Activated CD4-positive, alpha-beta T cell treated with anti-CD3 and anti-CD28 coated beads for 48 hours (primary cell): ENCODE data around the gene WWOX.

Source experiments
- DNase-seq: peaks from one replicate; pipeline ENCODE4 v3.0.0-alpha.2; 2020

Gene WWOX

DNA sequence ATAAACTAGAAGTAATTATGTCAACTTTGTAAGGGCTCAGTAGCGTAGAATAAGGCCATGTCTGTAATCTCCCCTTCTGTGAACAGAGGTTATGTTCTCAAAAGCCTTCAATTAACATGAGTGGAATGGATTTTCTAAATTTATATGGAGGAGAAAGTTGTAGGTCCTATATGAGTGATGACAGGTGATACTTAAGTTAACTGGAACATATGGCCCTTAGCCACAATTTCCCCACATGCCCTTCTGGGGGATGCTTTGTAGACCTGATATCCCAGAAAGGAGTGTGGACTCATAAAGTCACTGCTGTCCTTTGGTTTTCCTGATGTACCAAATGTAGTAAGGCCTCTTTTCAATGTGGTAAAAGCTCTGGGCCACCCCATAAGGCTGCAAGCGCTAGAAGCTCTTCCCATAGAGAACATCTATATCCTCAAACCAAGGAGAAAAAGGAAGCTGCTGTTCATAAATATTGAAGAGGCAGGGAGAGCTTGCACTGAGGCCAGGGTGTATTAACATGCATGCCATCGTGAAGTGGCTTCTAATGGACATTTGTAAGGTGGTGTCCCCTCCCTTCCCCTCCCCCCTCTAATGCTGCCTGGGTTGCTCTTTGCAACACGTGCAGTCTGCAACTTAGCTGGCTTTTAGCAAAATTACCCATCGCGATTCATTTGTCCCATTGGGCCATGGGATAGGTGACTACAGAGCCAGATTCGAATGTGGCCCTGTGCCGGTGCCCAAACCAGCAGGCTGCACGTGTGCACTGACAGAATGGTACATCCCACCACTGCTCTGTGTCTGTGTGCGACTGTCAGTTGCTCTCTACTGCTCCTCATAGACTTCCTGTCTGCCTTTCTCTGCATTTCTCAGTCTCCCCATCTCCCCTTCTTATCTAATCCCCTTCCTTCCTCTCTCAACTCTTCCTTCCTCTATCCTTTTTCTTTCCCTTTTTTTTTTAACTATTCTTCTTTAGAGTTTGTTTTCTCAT, 269.0 kb downstream of the WWOX start:
- no peak for DNase-seq

DNA sequence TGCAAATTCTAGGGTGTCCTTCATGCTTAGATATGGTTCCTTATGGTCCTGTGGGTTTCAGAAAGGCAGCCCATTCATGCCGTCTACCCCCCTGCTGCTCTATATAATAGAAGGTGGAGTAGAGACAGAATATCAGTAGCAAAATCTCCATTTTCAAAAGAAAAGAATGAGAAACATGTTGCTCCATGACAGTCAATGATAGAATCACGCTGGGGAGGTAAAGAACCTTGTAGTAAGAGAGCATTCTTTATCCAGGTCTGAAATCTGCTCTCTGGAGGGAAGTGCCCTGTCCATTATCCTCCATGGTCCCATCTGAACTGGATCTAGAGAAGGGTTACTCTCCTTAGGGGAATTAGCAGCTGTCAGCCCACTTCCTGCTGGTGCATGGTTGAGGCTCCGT, 272.8 kb downstream of the WWOX start:
- DNase-seq, result no peak

DNA sequence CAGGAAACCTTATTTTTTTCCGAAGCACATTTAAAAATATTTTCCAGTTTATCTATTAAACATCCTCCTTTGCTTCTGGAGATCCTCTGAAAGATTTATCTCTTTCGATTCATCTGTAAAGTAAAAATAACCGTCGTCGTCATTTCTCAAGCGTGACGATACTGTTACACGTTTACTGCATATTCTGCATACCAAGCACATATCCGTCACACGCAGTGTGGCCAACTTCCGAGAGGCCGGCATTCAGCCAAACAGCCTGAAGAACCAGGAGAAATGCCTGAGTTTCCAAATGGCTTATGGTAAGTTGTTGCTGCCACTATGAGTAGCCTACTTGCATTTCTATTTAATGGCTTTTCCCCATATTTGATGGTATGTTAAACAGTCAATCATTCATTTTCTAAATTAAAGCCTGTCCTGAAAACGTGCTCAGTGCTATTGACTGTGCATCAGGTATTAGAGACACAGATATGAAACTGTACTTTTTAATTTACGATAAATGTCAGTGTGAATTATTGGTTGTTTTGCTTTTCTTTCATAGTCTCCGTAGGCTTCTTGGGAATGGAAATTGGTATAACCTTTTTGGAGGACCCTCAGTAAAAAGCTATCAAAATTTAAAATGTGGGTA, 275.7 kb downstream of the WWOX start:
- DNase-seq, result no peak

DNA sequence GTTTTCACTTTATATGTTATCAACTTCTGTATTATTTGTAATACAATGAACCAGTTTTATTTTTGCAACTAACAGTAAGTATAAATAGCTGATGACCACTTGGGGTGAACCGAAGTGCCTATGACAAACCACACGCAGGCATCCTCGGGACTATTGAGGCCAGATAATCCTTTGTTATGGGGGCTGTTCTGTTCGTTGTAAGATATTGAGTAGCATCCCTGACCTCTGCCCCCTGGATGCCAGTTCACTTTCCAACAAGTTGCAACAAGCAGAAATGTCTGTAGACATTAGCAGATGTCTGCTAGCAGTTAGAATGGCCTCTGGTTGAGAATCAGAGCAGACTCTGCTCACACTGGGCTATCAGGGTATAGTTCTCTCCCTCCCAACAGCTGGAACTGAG, 277.0 kb downstream of the WWOX start:
- DNase-seq, result no peak

DNA sequence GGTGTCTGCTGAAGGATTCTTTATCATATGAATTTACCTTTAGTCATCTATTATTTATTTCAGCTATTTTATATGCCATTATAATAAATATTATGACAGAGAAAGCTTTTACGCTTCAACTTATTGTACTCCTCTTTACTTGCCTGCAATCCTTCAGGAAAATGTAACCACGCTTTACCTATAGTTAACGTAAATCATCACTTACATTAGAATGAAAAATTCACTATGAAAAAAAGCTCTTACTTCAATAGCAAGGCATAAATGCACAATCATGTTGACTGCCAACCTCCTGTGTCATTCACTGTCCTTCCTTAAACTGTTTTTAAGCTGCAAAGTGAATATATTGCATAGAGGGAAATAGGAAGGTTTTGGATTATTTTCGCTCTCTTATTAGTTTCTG, 277.9 kb downstream of the WWOX start:
- DNase-seq, result no peak

DNA sequence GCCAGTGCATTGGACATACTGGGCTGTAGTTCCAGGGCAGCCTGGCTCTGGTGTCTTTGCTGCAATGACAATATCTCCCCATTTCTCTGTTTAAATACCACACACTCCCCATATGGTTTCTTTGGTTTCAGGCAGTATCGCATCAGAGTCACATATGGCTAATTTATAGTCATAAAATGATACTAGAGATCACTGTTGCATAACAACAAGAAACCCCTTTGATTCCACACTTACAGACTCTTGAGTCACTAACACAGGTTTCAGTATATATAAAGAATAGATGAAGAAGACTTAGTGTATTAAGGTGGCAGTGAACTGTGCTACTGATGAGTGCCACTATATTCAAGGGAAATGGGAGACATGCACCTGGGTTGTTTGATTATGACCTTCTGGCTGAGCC, 281.6 kb downstream of the WWOX start:
- no peak for DNase-seq

DNA sequence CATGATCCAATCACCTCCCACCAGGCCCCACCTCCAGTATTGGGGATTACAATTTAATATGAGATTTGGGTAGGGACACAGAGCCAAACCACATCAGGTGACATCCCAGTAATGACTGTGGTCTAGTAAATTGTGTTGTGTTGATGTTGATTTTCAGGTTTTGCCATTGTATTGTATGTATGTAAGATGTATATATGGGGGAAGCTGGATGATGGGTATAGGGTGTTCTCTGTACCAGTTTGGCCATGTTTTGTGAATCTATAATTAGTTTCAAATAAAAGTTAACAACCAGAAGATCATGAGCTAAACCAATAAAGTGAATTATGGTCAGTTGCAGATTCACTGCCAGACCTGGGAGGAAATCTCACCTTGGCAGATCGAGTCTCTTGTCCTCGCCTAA, 283.7 kb downstream of the WWOX start:
- DNase-seq, result no peak

DNA sequence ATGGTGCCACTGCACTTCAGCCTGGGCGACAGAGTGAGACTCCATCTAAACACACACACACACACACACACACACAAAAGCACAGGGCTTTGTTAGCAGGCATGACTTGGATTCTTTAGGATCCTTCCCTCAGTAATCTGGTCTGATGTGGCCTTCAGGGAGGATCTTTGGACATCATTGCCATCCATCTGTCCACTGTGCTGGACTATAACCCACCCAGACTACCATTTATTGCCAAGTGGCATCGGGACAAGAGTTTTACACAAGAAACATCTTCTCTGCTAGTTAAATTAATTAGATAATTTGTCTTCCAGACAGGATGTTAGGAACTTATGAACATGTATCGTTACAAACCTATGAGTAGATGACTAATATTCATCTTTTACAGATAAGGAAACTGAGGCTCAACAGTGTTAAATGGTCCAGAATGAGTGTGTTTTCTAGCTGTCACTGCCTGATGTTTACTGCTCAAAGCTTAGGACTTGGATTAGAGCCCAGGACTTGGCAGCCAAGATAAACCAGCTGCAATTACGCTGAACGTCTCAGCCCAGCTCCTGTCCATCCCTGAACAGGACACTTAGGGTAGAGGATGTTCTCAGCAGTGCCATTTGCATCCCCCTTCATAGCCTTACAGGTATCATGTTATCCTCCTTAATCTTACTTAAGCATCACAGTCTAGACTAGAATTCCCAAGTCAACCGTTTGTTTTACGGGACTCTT, 285.8 kb downstream of the WWOX start:
- no peak for DNase-seq

DNA sequence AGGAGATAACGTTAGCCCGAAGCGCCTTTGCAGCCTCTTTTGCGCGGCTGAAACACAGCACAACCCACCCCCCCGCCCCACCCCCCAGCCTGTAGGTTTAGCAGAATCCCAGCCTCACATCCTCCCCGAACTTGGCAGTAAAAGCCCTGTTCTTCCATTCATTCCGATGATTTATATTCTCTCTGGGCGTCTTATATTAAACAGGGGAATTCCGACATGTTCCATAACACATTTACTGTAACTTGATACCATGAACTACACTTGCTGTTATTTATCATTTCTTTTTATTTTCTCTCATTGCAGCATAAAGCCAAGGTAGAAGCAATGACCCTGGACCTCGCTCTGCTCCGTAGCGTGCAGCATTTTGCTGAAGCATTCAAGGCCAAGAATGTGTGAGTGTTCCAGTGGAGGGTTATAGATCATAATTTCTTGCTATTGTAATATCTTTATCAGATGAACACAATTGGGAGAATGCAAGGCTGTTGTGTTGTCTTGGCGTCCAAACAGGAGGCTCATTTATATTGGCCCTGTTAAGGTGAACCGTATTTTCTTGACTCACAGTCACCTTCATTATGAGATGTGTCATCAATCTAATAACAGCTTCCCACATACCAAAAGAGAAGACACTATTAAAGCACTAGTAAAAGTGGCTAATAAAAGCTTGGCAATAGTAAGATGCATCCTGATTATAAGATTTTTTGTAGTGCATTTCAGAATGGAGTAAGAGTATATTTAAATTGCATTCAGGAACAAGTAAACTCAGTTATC, 287.3 kb downstream of the WWOX start:
- DNase-seq, result no peak

DNA sequence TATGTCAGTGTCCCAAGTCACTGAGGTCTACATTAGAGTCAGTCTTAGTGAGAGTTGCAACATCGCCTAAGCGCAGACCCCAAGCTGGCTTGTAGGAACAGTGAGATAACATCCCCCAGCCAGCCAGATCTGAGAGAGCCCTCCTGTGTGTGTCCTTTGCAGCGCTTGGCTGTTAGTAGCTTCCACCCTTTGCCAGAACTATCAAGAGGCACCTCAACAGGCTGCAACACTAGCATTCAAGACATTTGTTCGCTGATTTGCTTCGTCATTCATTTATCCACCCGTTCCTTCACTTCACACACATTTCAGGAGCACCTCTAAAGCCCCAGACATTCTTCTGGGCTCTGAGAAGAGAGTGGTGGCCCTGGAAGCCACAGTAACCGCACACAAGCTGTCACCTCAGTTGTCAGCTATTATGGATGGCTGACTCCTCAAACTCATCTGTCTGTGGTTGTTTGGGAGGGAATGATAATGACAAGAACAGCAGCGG, 289.6 kb downstream of the WWOX start:
- DNase-seq, result no peak

DNA sequence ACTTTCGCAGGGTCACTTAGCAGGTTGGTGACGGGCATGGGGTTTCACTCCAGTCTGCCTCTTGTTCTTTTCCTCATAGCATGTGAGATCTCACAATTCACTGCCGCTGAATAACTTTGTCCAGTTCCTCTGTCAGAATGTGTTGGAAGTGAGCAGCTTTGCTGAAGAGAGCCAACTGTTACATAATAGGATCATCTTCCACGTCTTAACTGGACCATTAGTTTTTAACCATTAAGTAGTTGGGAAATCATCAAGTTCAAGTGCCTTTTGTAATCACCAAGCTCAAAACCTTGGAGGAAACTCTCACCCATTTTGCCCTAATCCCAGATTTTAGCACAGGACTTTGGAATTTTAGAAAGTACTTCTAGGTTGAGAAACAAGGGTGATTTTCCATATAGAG, 290.6 kb downstream of the WWOX start:
- DNase-seq, result no peak

DNA sequence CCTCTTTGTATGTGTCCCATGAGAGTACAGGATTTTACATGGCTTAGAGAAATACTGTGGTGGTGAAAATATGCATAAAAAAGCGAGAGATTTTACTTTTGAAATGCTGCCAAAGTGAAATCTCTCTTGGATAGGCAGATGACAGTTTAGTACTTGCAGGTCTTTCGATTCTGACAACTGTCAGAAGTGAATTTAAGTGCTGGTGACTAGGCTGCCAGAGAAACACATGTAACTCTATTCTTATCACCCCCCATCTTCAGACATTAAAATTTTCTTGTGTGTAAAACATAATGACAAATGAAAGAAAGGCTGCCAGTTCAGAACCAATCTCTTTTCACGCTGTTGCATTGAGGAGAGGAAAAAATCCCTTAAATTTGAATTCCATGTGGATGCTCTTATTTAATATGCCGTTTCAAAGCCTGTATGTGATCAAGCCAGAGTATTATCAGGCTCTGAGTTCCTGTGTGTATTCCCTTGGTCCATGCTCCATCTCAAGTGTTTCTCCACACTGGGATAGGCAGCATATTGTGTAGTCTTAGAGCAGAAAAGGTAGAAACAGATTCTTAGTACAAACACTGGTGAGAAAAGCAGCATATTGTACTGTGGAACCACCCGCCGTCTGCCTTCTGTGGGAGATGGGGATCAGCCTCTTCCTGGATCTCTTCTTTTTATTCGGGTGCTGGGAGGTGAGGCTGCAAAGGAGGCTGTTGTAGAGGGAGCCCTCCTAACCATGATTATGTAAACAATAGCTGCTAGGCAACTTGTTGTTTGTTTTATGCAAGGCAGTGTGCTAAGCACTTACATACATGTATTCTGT, 291.3 kb downstream of the WWOX start:
- DNase-seq, result no peak

DNA sequence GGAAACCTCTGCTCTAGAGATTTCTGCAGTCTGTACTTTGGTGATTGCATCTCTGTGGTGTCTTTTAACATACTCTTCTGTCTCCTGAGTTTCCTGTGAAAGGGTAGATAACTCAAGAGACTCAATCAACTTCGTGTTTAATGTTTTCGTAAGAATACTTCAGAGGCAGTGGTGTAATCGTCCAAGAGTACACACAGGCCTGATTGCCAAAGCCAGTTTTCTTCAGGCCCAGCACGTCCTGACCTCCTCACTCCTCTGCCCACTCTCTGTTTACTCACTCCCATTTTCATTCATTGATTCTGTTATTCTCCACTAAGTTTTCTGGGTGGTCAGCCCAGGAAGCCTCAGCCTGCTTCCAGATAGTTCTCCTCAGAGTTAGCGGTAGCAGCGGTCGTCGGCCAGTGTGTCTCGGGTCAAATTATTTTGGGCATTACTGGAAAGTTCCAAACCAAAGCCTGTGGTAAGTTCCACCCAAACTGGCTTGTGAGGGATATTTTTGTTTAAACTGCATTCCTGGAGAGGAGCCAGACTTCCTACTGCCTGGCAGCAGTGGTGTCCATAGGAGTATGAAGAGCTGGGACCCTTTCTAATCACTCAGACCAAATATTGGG, 293.2 kb downstream of the WWOX start:
- no peak for DNase-seq

DNA sequence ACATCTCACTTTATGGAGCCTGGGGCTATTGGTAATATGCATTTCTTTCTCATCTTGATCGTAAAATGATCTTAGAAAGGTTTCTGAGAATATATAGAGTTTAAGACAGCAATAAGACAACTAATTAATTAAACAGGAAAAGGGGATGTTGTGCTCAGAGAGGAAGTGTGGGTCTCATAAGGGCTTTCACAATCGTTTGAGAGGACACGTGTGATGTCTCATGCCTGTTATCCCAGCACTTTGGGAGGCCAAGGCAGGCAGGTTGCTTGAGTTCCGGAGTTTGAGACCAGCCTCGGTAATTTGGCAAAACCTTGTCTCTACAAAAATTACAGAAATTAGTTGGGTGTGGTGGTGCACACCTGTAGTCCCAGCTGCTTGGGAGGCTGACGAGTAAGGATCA, 295.6 kb downstream of the WWOX start:
- DNase-seq, result no peak

DNA sequence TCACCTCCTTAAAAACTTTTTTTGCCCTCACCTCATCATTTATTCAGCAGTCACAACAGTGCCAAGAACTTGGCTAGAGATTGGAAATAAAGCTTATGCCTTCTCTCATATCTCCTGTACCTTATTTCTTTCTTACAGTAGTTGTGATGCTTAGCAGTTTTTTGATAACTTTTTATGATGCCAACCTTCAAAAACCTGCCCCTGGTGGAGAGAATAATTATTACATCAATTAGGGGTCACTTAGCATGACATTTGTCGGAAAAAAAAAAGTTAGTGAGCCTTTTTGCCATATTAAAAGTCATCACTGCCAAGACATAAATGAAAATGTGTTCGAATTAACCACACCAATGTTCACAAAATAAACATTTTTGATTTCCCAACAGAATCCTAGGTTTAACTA, 296.6 kb downstream of the WWOX start:
- DNase-seq, result no peak

DNA sequence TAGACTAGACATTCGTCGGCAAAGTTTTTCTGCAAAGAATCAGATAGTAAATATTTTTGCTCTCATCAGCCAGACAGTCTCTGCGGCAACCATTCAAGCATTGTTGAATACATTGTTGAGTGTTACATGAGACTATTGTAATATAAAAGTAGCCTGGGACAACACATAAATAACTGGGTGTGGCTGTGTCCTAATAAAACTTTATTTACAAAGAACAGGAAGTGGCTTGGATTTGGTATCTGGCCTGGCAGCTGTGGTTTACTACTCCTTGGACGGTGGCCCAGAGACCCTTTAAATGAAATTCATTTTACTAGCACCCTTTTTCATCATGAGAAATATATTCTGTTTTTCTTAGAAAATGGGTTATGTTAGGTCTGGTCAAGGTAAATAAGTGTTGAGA, 297.2 kb downstream of the WWOX start:
- no peak for DNase-seq

DNA sequence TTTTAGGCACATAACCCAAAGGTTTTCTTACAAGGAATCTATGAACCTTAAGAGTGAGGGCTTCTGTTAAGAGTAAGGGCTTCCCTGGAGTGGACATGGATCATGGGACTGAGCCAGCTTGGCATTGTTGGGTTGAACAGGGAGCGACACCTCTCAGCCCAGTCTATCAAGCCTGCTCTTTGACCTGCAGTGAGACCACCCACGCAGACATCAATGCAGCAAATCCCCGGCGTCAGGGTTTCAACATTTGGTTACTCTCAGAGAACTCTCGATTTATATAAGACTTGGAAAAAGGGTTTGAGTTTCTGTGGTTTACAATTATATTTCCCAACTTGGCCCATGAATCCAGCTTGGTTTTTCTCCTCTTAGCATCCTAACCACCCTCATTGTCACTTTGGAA, 299.9 kb downstream of the WWOX start:
- DNase-seq, result no peak

DNA sequence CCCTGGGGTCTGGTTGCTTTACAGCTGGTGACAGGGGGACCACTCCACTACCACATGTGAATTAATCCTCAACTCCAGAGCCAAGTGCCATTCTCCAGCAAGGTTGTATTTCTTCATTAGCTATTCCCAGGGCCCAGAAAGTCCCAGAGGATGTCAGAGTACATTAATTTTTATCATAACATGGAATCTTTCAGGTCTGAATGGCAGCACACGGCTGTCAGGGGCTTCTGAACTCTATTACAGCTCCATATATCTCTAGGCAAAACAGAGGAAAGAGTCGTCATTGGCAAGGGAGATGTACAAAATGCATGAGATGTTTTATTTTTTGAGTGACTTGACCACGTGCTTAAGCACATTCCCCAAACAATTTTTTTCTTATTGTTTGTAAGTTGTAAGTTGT, 303.4 kb downstream of the WWOX start:
- no peak for DNase-seq

DNA sequence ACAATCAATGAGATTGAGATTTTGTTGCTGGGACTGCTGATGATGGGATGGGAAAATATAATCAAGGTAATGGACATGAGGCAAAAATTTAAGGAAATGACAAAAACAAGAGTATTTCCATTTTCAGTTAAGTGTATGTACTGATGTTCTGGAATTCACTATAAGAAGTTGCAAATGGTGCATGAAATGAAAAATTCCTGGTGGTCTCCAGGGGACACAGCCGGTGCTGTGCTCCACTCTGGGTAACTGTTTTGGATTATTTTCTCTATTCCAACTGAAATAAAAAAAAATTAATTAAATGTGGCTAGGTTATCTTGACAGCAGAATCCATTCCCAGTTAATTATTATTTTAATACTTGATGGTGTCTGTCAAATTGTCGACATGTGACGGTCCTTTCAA, 305.6 kb downstream of the WWOX start:
- DNase-seq, result no peak

DNA sequence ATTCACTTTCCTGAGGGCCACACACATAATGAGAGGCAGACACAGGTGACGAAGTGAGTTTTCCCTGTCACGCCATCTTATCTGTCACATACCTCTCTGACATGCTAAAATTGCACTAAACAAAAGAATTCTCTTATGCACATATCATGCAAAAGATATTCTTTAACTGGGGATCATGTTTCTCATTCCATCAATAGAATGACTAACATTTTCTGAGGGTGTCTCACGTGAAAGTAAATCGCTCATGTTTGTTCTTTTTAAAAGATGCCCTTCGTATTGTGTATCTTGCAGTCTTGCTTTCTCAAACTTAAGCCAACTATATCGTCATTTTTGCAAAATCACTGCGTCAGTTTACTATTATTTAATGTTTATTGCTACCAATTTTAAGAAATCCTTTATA, 306.4 kb downstream of the WWOX start:
- DNase-seq, result no peak

DNA sequence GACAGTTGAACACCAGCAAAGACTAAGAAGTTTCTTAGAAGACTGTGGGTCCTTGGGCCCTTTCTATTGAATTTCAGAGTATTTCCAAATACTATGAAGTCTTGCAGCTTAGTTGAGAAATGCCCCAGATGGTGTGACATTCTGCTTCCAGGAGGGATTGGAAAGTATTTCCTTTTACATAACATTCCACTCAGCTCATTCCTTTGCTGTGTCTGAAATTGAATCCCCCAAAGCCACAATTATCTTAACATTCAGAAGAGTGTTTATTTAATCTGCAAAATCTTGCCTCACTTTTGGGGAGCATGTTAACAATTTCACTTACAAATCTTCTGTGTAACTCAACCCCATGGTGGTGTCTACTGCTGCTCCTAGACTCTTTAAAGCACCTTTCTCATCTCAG, 307.7 kb downstream of the WWOX start:
- no peak for DNase-seq

DNA sequence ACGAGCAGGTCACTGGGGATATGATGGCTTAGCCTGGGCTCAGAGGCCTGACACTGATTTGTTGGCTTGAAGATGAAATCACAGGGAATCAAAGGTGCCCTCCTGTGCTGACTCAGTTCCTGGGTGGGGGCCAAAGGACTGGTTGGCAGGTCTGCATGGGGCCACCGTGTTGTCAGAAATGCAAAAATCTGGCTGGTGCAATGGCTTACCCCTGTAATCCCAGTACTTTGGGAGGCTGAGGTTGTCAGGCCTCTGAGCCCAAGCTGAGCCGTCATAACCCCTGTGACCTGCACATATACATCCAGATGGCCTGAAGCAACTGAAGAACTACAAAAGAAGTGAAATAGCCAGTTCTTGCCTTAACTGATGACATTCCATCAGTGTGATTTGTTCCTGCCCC, 314.2 kb downstream of the WWOX start:
- no peak for DNase-seq
